ENCODE data around the gene PAMR1. TPM values are rescaled to one million over a fixed set of nuclear protein-coding genes. Genes with fewer than 3 reads are reported as not detected.
"Not testable (repeated sequence)": the region's sequence is repeated elsewhere in the genome, so short reads cannot be mapped to it uniquely, and the experiment has no call there.

Gene PAMR1
- total RNA-seq, 4 donors from 2014 or later: 0.49 to 3.2 (median 1.4) TPM

DNA sequence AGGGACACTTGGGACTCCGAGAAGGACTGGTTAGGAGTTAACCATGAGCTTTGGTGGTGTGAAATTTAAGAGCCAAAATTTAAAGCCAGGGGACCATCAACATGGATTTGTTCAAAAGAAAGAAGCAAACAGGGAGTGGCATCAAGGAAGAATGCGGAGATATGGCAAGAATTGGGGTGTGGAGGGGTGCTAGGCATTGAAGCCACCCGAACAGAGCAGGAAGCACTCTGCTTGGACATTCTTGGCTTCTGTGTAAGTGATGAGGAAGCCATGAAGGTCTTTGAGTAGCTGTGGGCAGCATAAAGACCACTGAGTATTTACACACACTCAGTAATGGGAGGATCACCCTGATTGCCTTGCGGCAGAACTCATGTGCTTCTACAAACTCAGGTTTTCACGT, 27.2 kb upstream of the PAMR1 start:
- Histone ChIP-seq H3K4me1 (no peaks in the 10 kb centered on the region), H3K4me3 (no peak overlapping the region), H3K27ac (no peak overlapping the region), H3K36me3 (no peaks in the 10 kb centered on the region), H3K9me3 (no peaks in the 10 kb centered on the region), H3K27me3 (no peaks in the 10 kb centered on the region)
- DNase-seq (no peak), ATAC-seq (no peak)
- intact Hi-C loops (cut with DNase I; ENCODE audit: low total_unique reads): no loop called here
- in situ Hi-C loops (cut with MboI; ENCODE audit: low sequenced_read_pairs in 4 of 4): no loop called here
- TF ChIP-seq CTCF (IDR thresholded peaks at IDR 0.05 in 4 of 5, conservative IDR thresholded peaks at IDR 0.05 in 1 of 5) (no peak), POLR2A (IDR thresholded peaks at IDR 0.05) (no peak)

GRCh38 chr11:35550374-35551036, 25.1 kb upstream of the PAMR1 start:
- no peaks in the 10 kb centered on the region for H3K9me3 ChIP-seq
- no peak overlapping the region for H3K27ac ChIP-seq
- TF ChIP-seq CTCF (IDR thresholded peaks at IDR 0.05 in 4 of 5, conservative IDR thresholded peaks at IDR 0.05 in 1 of 5) (no peak), POLR2A (IDR thresholded peaks at IDR 0.05) (no peak)
- no peaks in the 10 kb centered on the region for H3K27me3 ChIP-seq
- H3K36me3 ChIP-seq: no peaks in the 10 kb centered on the region
- in situ Hi-C loops (cut with MboI; ENCODE audit: low sequenced_read_pairs in 4 of 4) (no loop called here), intact Hi-C loops (cut with DNase I; ENCODE audit: low total_unique reads) (no loop called here)
- no peak overlapping the region for H3K4me3 ChIP-seq
- ATAC-seq (no peak), DNase-seq (no peak)
- no peaks in the 10 kb centered on the region for H3K4me1 ChIP-seq

GRCh38 chr11:35549787-35550186, 24.4 kb upstream of the PAMR1 start:
- in situ Hi-C loops (cut with MboI; ENCODE audit: low sequenced_read_pairs in 4 of 4): no loop called here
- no peak overlapping the region for H3K27ac ChIP-seq
- no peaks in the 10 kb centered on the region for H3K9me3 ChIP-seq
- no peaks in the 10 kb centered on the region for H3K4me1 ChIP-seq
- H3K36me3 ChIP-seq: no peaks in the 10 kb centered on the region
- no peak for ATAC-seq
- H3K4me3 ChIP-seq: no peak overlapping the region
- intact Hi-C loops (cut with DNase I; ENCODE audit: low total_unique reads): no loop called here
- TF ChIP-seq CTCF (IDR thresholded peaks at IDR 0.05 in 4 of 5, conservative IDR thresholded peaks at IDR 0.05 in 1 of 5): no peak
- no peak for TF ChIP-seq POLR2A (IDR thresholded peaks at IDR 0.05)
- H3K27me3 ChIP-seq: no peaks in the 10 kb centered on the region
- no peak for DNase-seq

DNA sequence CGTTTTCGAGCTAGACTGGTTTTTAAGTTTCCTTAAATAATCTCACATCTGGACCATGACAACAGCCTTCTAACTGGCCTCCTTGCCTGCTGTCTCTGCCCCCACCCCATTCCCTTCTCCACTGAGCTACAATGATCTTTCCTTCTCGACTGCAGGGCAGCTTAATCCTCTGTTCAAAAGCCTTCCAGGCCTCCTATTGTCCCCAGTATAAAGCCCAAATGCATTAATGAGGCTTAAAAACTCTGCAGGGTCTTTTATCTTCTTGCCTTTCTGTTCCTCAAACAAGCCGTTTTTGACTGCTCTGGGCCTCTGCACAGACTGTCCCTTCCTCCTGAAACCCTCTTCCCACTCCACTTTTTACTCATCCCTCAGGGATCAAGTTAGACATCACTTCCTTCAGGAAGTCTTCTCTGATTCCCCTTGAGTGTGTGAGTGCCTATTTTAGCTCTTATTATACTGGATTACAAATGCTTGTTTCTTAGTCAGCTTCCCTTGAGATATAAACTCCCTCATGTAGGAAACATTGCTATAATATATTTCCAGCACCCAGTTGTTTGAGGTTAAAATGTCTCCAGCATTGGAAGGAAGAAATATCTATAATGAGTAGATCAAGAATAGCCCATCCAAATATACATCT, 23.6 kb upstream of the PAMR1 start:
- ATAC-seq: no peak
- no peak overlapping the region for H3K27ac ChIP-seq
- intact Hi-C loops (cut with DNase I; ENCODE audit: low total_unique reads): no loop called here

GRCh38 chr11:35547995-35548394, 22.6 kb upstream of the PAMR1 start:
- intact Hi-C loops (cut with DNase I; ENCODE audit: low total_unique reads); H3K4me1 ChIP-seq; H3K4me3 ChIP-seq; DNase-seq; H3K36me3 ChIP-seq; ATAC-seq; H3K27ac ChIP-seq; in situ Hi-C loops (cut with MboI; ENCODE audit: low sequenced_read_pairs in 4 of 4); H3K9me3 ChIP-seq; H3K27me3 ChIP-seq: not testable (repeated sequence)

More for the DNA sequence above, 23.6 kb upstream of the PAMR1 start:
- Histone ChIP-seq H3K4me1 (no peaks in the 10 kb centered on the region), H3K36me3 (no peaks in the 10 kb centered on the region), H3K27me3 (no peaks in the 10 kb centered on the region), H3K4me3 (no peak overlapping the region), H3K9me3 (no peaks in the 10 kb centered on the region)
- in situ Hi-C loops (cut with MboI; ENCODE audit: low sequenced_read_pairs in 4 of 4): no loop called here
- no peak for DNase-seq
- TF ChIP-seq CTCF (IDR thresholded peaks at IDR 0.05 in 4 of 5, conservative IDR thresholded peaks at IDR 0.05 in 1 of 5) (no peak), POLR2A (IDR thresholded peaks at IDR 0.05) (no peak)
